K562 (cell line): ENCODE results near the gene LYZL6. TPM values are rescaled to one million over a fixed set of nuclear protein-coding genes. Genes with fewer than 3 reads are reported as not detected.

Experiments used
- ATAC-seq: fragments of 200-7000 bp; cut with Tn5 transposase; 3 replicates; pipeline ENCODE4 v1.9.1; 2020; ENCODE audit warnings: moderate library complexity
- BruUV-seq: library from RNA; stranded (reverse); fragments of 400-500 nt; replicated peaks from 2 replicates; lab custom pipeline; 2021; lab: Mats Ljungman, UMichigan
- CTCF ChIA-PET: fragments of 300-600 bp; formaldehyde crosslinking; extraction: SDS; loops from one replicate; lab custom pipeline; 2021; ENCODE audit warnings: low intra/inter-chr PET ratio; lab: Yijun Ruan, JAX
- POLR2A ChIA-PET: fragments of 300-600, 350-650 bp; sonication (Branson Sonifier 250); formaldehyde crosslinking; extraction: SDS; loops from one replicate; lab custom pipeline; 2021; ENCODE audit warnings: antibody characterized with exemption, inconsistent platforms; lab: Yijun Ruan, JAX
- DNase-seq, 4 experiments: peaks; one replicate each; pipeline versions ENCODE4 v3.0.0 to v3.0.0-alpha.2; 2011 to 2018; ENCODE audit warnings: low spot score in 3 of 4, mixed read lengths in 3 of 4; ENCODE audit errors: extremely low read depth in 1 of 4
- FAIRE-seq: peaks from 2 replicates; lab custom pipeline; 2011; peaks lifted over from hg19 to GRCh38; lab: Jason Lieb, UNC
- H2AFZ ChIP-seq: 2 replicates; pipeline ENCODE4 v1.6.0; 2011; ENCODE audit warnings: low read depth, low read length, control low read depth, inconsistent platforms
- H3K27ac ChIP-seq: fragments of 200-600 bp; 3 replicates; pipeline ENCODE4 v1.8.0; 2011; ENCODE audit warnings: low read depth, mild to moderate bottlenecking, control low read depth, inconsistent platforms, low read length, moderate library complexity, mixed read lengths; ENCODE audit errors: extremely low read depth
- H3K27me3 ChIP-seq, 2 experiments: fragments of 300-600 bp in 1 of 2; 2 replicates in 1 of 2; 3 replicates in 1 of 2; pipeline versions ENCODE4 v1.6.0 to v1.8.0; 2011; ENCODE audit warnings: inconsistent platforms in 2 of 2, low read length in 2 of 2, mild to moderate bottlenecking in 1 of 2, mixed read lengths in 1 of 2, moderate library complexity in 1 of 2; ENCODE audit not compliant: control insufficient read depth in 2 of 2, insufficient read depth in 2 of 2
- H3K36me3 ChIP-seq: fragments of 300-600 bp; 3 replicates; pipeline ENCODE4 v1.8.0; 2011; ENCODE audit warnings: mild to moderate bottlenecking, low read length, inconsistent platforms; ENCODE audit not compliant: control insufficient read depth, insufficient read depth
- H3K4me1 ChIP-seq, 2 experiments: fragments of 200-600 bp in 1 of 2; replicated peaks in 1 of 2; 2 replicates in 1 of 2; 3 replicates in 1 of 2; pipeline versions ENCODE4 v1.5.1 to v1.8.0; 2011; ENCODE audit warnings: inconsistent platforms in 2 of 2, low read length in 2 of 2, mild to moderate bottlenecking in 1 of 2, mixed read lengths in 1 of 2, moderate library complexity in 1 of 2; ENCODE audit not compliant: control insufficient read depth in 2 of 2, insufficient read depth in 2 of 2
- H3K4me2 ChIP-seq: 2 replicates; pipeline ENCODE4 v1.6.1; 2011; ENCODE audit warnings: low read length, control low read depth, inconsistent platforms, mixed read lengths; ENCODE audit not compliant: insufficient read depth
- H3K4me3 ChIP-seq: fragments of 200-600 bp; sonication (generic), shearing (Covaris generic); 2 replicates; pipeline ENCODE4 v1.5.1; 2016; ENCODE audit warnings: control low read depth, inconsistent platforms
- H3K79me2 ChIP-seq: fragments of 200-600 bp; 3 replicates; pipeline ENCODE4 v1.8.0; 2011; ENCODE audit warnings: low read length, inconsistent platforms; ENCODE audit not compliant: control insufficient read depth, insufficient read depth
- H3K9ac ChIP-seq, 2 experiments: 2 replicates each; pipeline versions ENCODE4 v1.6.0 to v1.6.1; 2011; ENCODE audit warnings: low read depth in 2 of 2, low read length in 2 of 2, control low read depth in 1 of 2, inconsistent platforms in 1 of 2, mild to moderate bottlenecking in 1 of 2, mixed read lengths in 1 of 2; ENCODE audit not compliant: insufficient read depth in 1 of 2
- H3K9me1 ChIP-seq: one replicate; pipeline ENCODE4 v1.6.0; 2011; ENCODE audit warnings: inconsistent platforms, mild to moderate bottlenecking, low read length, moderate library complexity; ENCODE audit not compliant: control insufficient read depth, insufficient read depth
- H3K9me3 ChIP-seq: replicated peaks from 2 replicates; pipeline ENCODE4 v1.5.1; 2011; ENCODE audit warnings: low read depth, low read length, inconsistent platforms; ENCODE audit not compliant: control insufficient read depth, insufficient read depth
- H4K20me1 ChIP-seq: replicated peaks from 2 replicates; pipeline ENCODE4 v1.6.1; 2011; ENCODE audit warnings: low read length, inconsistent platforms, mixed read lengths; ENCODE audit not compliant: control insufficient read depth, insufficient read depth
- ATF3 ChIP-seq, 2 experiments: fragments of 450-650 bp in 1 of 2; sonication (generic) in 1 of 2; formaldehyde crosslinking in 1 of 2; IDR thresholded peaks in 1 of 2; conservative IDR thresholded peaks in 1 of 2; 2 replicates each; pipeline versions ENCODE4 v1.6.1 to v1.8.1; 2016 to 2023; ENCODE audit warnings: mild to moderate bottlenecking in 2 of 2, moderate library complexity in 2 of 2, inconsistent platforms in 1 of 2, missing genetic modification reagents in 1 of 2
- CREB3L1 ChIP-seq: fragments of 450-650 bp; IDR thresholded peaks from 2 replicates; pipeline ENCODE4 v1.6.1; 2014; ENCODE audit warnings: low read depth, mild to moderate bottlenecking, moderate library complexity, borderline replicate concordance
- CREBBP ChIP-seq: IDR thresholded peaks from one replicate; pipeline ENCODE4 v1.6.1; 2012; ENCODE audit warnings: low read depth, mild to moderate bottlenecking, control low read depth, inconsistent platforms, low read length
- ETV5 ChIP-seq: sonication (generic); formaldehyde crosslinking; IDR thresholded peaks from 2 replicates; pipeline ENCODE4 v1.4.0; 2020; ENCODE audit warnings: low read depth, mild to moderate bottlenecking, missing genetic modification reagents
- EZH2 ChIP-seq: IDR thresholded peaks from 2 replicates; pipeline ENCODE4 v1.6.1; 2012; ENCODE audit warnings: low read depth, mild to moderate bottlenecking, inconsistent platforms, low read length, borderline replicate concordance
- MBD2 ChIP-seq: sonication (generic); IDR thresholded peaks from 2 replicates; pipeline ENCODE4 v1.6.1; 2016; ENCODE audit warnings: low read depth, borderline replicate concordance
- MTA1 ChIP-seq: fragments of 450-650 bp; IDR thresholded peaks from 2 replicates; pipeline ENCODE4 v1.6.1; 2017; ENCODE audit warnings: borderline replicate concordance
- SNRNP70 ChIP-seq: fragments of 200-400 bp; formaldehyde crosslinking; optimal IDR thresholded peaks from 2 replicates; pipeline ENCODE3; 2017; ENCODE audit warnings: low read depth, low read length
- VEZF1 ChIP-seq: fragments of 200-800 bp; sonication (Bioruptor generic); IDR thresholded peaks from 2 replicates; pipeline ENCODE4 v1.6.1; 2017; ENCODE audit warnings: missing genetic modification characterization, missing compliant biosample characterization
- XRCC4 ChIP-seq: IDR thresholded peaks from one replicate; pipeline ENCODE4 v1.6.1; 2011; ENCODE audit not compliant: insufficient read depth, insufficient read length; ENCODE audit errors: extremely low read depth
- ZBTB2 ChIP-seq: fragments of 450-650 bp; IDR thresholded peaks from 2 replicates; pipeline ENCODE4 v1.6.1; 2016; ENCODE audit warnings: antibody characterized with exemption
- ZNF280A ChIP-seq: fragments of 450-650 bp; IDR thresholded peaks from 2 replicates; pipeline ENCODE4 v1.6.1; 2018; ENCODE audit warnings: mild to moderate bottlenecking, low read depth; ENCODE audit not compliant: partially characterized antibody
- WGBS: fragments of 100-300 bp; shearing (Covaris generic); methylation state at CpG from one replicate; pipeline ENCODE4 v1.1.6; 2016; ENCODE audit warnings: low coverage, mixed read lengths; ENCODE audit not compliant: insufficient coverage; ENCODE audit errors: missing lambda C conversion rate; 5-methylcytosine and 5-hydroxymethylcytosine counted together
- in situ Hi-C: fragments of 300-500 bp; cut with MboI; formaldehyde crosslinking; loops from 4 replicates; pipeline ENCODE4 v1.15.0; 2018; ENCODE audit warnings: inconsistent platforms, mixed read lengths
- intact Hi-C: fragments of 100-400 bp; cut with micrococcal nuclease; formaldehyde crosslinking; loops from 2 replicates; pipeline ENCODE4 v1.14.2; 2022
- polyA plus RNA-seq, 8 experiments: library from polyadenylated mRNA; depleted of rRNA in 4 of 8; stranded (reverse) in 5 of 8; unstranded in 3 of 8; fragments of >200 nt; fragmentation: Nextera tagmentation in 2 of 8; fragmentation: Illumina TruSeq in 1 of 8; extraction: Ambion mirVana in 2 of 8; extraction: Trizol in 1 of 8; gene quantifications; 2 replicates each; pipeline versions ENCODE4 v1.2.1 to v1.2.3, GENCODE V29; 2011 to 2014; ENCODE audit warnings: inconsistent platforms in 1 of 8, missing spikeins in 1 of 8
- total RNA-seq, 7 experiments: library from RNA; depleted of rRNA in 6 of 7; stranded (reverse); fragments of >200 nt in 6 of 7; fragmentation: Illumina TruSeq in 2 of 7; extraction: Trizol in 2 of 7; gene quantifications; 2 replicates each; pipeline versions ENCODE4 v1.2.1 to v1.2.3, GENCODE V29; 2011 to 2021; ENCODE audit warnings: low replicate concordance in 1 of 7

The LYZL6 gene
- total and polyA plus RNA-seq, 9 of the 15 experiments (the other 6 are each of a cell fraction or from before 2014, with no cell fraction given): not detected

GRCh38 chr17:35972945-35973332 lies 29.4 kb upstream of the LYZL6 start (continued):
- TF ChIP-seq XRCC4 (no peak), CREBBP (no peak), MBD2 (no peak), ZBTB2 (no peak), ETV5 (CRISPR knock-in tag) (no peak)

DNA sequence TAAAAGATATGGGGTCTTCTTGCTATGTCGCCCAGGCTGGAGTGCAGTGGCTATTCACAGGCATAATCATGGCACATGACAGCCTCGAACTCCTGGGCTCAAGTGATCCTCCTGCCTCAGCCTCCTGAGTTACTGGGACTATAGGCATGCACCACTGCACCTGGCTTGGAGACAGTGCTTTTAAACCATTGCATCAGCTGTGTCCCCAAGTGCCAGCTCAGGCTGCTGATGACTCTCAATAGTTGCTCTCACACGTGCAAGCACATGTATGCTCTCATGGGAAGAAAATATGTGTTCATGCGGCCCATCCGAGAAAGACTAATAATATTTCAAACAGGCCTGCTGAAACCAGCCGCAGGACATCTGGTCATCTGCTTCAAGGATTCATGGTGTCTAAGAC lies 29.0 kb upstream of the LYZL6 start:
- no peaks in the 10 kb centered on the region for H3K36me3 ChIP-seq
- no peaks in the 10 kb centered on the region for H4K20me1 ChIP-seq
- H3K4me1 ChIP-seq: no peaks in the 10 kb centered on the region
- H3K79me2 ChIP-seq: no peaks in the 10 kb centered on the region
- intact Hi-C loops (no loop called here), in situ Hi-C loops (loop anchor here (5.0 to 25.0 kb wide), 2 partner anchors 165 to 515 kb away; partner anchors contain the start of gene ZNHIT3)
- 7% methylated on average over 6 of the region's 6 CpGs for WGBS
- DNase-seq: no peak
- H3K4me3 ChIP-seq: no peak overlapping the region
- ATAC-seq: no peak
- H3K9me3 ChIP-seq: no peaks in the 10 kb centered on the region
- H3K4me2 ChIP-seq: no peak overlapping the region
- H3K27ac ChIP-seq: no peak overlapping the region
- ChIA-PET CTCF (interaction anchor here (1.5 kb wide), 1 partner anchor 176 kb away, joined by 3 read pairs; no protein-coding TSS in a partner anchor), POLR2A (interaction anchor here (1.2 kb wide), 1 partner anchor 87 kb away, joined by 3 read pairs; no protein-coding TSS in a partner anchor)
- no peak overlapping the region for H2AFZ ChIP-seq
- peaks cover 2 to 7% of the 10 kb centered on the region in 2 experiments; a peak in 3 of 5 replicates for H3K27me3 ChIP-seq
- H3K9me1 ChIP-seq: no peaks in the 10 kb centered on the region
- no TSS peak for BruUV-seq
- FAIRE-seq: no peak
- H3K9ac ChIP-seq: no peak overlapping the region
- TF ChIP-seq MTA1: no peak
- TF ChIP-seq SNRNP70: no peak
- TF ChIP-seq ZNF280A: no peak
- no peak for TF ChIP-seq VEZF1 (CRISPR knock-in tag)
- no peak for TF ChIP-seq CREB3L1
- no peak for TF ChIP-seq EZH2
- TF ChIP-seq ATF3 (IDR thresholded peaks at IDR 0.05): no peak
- no peak for TF ChIP-seq ATF3 (CRISPR knock-in tag; conservative IDR thresholded peaks at IDR 0.05)
